Smooth muscle cell (in vitro differentiated cells): ENCODE results near the gene GPC4. TPM values are rescaled to one million over a fixed set of nuclear protein-coding genes. Genes with fewer than 3 reads are reported as not detected.

ENCODE experiments used
- DNase-seq: peaks from one replicate; lab custom pipeline; 2025; ENCODE audit not compliant: unreplicated experiment; lab: John Stamatoyannopoulos, UW
- H2AFZ ChIP-seq: fragments of 200-600 bp; sonication (generic); 2 replicates; pipeline ENCODE4 v1.6.0; 2016; ENCODE audit warnings: antibody characterized with exemption, low read depth, mild to moderate bottlenecking
- H3F3A ChIP-seq: fragments of 200-600 bp; sonication (generic); 2 replicates; pipeline ENCODE4 v1.6.0; 2017; ENCODE audit warnings: antibody characterized with exemption, low read depth
- H3K27ac ChIP-seq: fragments of 200-600 bp; sonication (generic); 2 replicates; pipeline ENCODE4 v1.5.1; 2016; ENCODE audit warnings: low read depth, mild to moderate bottlenecking
- H3K27me3 ChIP-seq: fragments of 200-600 bp; sonication (generic); 2 replicates; pipeline ENCODE4 v1.6.1; 2016; ENCODE audit warnings: low read depth, mild to moderate bottlenecking
- H3K36me3 ChIP-seq: fragments of 200-600 bp; sonication (generic); 2 replicates; pipeline ENCODE4 v1.5.1; 2016; ENCODE audit warnings: low read depth
- H3K4me1 ChIP-seq: fragments of 200-600 bp; sonication (generic); 2 replicates; pipeline ENCODE4 v1.5.1; 2016; ENCODE audit warnings: low read depth
- H3K4me2 ChIP-seq: fragments of 200-600 bp; sonication (generic); 2 replicates; pipeline ENCODE4 v1.6.0; 2016; ENCODE audit warnings: mild to moderate bottlenecking
- H3K4me3 ChIP-seq: fragments of 200-600 bp; sonication (generic); 2 replicates; pipeline ENCODE4 v1.5.1; 2016; ENCODE audit warnings: mild to moderate bottlenecking
- H3K79me2 ChIP-seq: fragments of 200-600 bp; sonication (generic); 2 replicates; pipeline ENCODE4 v1.6.0; 2016; ENCODE audit warnings: low read depth, mild to moderate bottlenecking
- H3K9ac ChIP-seq: fragments of 200-600 bp; sonication (generic); 2 replicates; pipeline ENCODE4 v1.6.0; 2016; ENCODE audit warnings: low read depth
- H3K9me3 ChIP-seq: fragments of 200-600 bp; sonication (generic); replicated peaks from 2 replicates; pipeline ENCODE4 v1.5.1; 2016; ENCODE audit warnings: low read depth
- H4K20me1 ChIP-seq: fragments of 200-600 bp; sonication (generic); 2 replicates; pipeline ENCODE4 v1.6.0; 2016; ENCODE audit warnings: low read depth
- WGBS: methylation state at CpG from one replicate; pipeline ENCODE4 v1.1.7; 2016; ENCODE audit warnings: low lambda C conversion rate; 5-methylcytosine and 5-hydroxymethylcytosine counted together
- polyA plus RNA-seq: library from polyadenylated mRNA; unstranded; fragments of >200 nt; fragmentation: Nextera tagmentation; extraction: Ambion mirVana; gene quantifications from 2 replicates; pipeline ENCODE4 v1.2.1, GENCODE V29; 2016
- total RNA-seq: library from RNA; depleted of rRNA; stranded (reverse); fragments of >200 nt; gene quantifications from 2 replicates; pipeline ENCODE4 v1.2.3, GENCODE V29; 2014
- TF ChIP-seq, protein P1 (sequence below): fragments of 200-600 bp; sonication (generic); IDR thresholded peaks from 2 replicates; pipeline ENCODE4 v1.5.1; 2017; ENCODE audit warnings: borderline replicate concordance, mild to moderate bottlenecking, antibody characterized with exemption; ENCODE audit not compliant: insufficient read depth, poor library complexity, severe bottlenecking

GPC4 gene
- total RNA-seq (32.7 and 36.4 TPM in 2 replicates), polyA plus RNA-seq (33.4 and 36.7 TPM in 2 replicates)

DNA sequence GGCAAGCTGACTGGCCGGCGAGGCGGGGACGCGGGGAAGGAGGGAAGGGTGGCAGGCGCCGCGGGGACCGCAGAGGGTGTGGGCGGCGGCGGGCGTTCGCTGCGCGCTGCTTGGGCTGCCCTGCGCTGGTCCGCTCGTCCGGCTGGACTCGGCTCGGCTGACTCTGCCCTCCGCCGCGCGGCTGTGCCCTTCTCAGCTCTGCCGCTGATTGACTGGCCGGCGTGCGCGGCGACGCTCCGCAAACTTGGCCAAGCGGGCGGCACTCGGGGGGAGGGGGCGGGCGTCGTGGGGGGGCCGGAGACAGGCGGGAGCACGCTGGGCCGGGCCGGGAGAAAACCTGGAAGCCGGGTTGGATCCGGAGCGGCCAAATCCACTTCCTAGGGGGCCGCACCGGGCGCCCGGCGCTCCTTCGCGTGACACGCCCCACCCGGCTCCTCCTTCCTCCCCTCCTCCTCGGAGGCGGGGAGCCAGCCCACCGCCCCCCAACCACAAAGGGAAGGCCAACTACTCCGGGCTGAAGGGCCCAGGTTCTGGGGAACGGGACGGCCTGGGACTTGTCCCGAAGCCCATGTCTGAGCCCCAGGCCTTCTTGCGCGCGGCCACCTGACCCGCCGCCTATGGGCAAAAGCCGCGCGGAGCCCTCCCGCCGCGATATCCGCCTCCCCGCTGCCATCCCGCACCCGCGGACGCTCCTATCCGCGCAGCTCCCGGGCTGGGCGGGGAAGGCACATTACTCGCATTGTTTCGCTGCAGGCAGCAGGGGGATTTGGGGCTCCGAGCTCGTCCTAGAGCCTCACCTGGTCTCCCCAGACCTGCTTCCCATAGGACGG lies at the start of gene GPC4:
Gene GPC4 (minus strand): TSS at position 214 of the 830 bp plus-strand sequence. CDS start 524 bp downstream, outside the sequence.
- peak within 1 kb of the TSS; percentile 60 for H2AFZ ChIP-seq

DNA sequence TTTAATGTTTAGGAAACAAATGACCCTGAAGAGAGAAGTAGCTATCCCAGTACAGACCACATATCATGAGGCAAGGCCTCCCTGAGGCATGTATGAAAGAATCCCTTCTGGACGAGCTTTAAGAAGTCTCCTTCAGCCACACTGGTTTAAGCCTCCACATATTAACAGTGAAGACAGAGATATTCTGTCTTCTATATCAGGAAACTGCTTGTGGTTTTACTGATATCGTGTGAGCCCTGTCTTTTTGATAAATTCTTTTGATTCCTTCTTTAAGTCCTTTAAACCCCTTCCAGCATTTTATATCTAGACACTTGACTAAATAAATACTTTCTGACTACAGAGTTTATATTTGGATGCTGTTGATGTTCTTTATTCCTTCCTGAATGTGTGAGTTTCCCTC lies 45.9 kb upstream of the GPC4 start:
- Histone ChIP-seq H3K27me3 (no peaks in the 10 kb centered on the region), H3K4me1 (no peaks in the 10 kb centered on the region), H4K20me1 (no peaks in the 10 kb centered on the region), H3F3A (no peaks in the 10 kb centered on the region), H3K4me3 (no peak overlapping the region), H3K36me3 (no peaks in the 10 kb centered on the region), H3K79me2 (no peaks in the 10 kb centered on the region), H3K9ac (no peak overlapping the region), H3K27ac (no peak overlapping the region), H3K9me3 (no peaks in the 10 kb centered on the region), H3K4me2 (no peak overlapping the region), H2AFZ (no peak overlapping the region)
- TF ChIP-seq, protein P1, sequence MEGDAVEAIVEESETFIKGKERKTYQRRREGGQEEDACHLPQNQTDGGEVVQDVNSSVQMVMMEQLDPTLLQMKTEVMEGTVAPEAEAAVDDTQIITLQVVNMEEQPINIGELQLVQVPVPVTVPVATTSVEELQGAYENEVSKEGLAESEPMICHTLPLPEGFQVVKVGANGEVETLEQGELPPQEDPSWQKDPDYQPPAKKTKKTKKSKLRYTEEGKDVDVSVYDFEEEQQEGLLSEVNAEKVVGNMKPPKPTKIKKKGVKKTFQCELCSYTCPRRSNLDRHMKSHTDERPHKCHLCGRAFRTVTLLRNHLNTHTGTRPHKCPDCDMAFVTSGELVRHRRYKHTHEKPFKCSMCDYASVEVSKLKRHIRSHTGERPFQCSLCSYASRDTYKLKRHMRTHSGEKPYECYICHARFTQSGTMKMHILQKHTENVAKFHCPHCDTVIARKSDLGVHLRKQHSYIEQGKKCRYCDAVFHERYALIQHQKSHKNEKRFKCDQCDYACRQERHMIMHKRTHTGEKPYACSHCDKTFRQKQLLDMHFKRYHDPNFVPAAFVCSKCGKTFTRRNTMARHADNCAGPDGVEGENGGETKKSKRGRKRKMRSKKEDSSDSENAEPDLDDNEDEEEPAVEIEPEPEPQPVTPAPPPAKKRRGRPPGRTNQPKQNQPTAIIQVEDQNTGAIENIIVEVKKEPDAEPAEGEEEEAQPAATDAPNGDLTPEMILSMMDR = no peak
- 53% methylated on average over 2 of the region's 2 CpGs for WGBS
- no peak for DNase-seq

More for the DNA sequence above, at the start of gene GPC4:
- Histone ChIP-seq H3K4me2 (peak within 1 kb of the TSS; percentile 82), H3K4me3 (peak within 1 kb of the TSS; percentile 56), H3K4me1 (no peaks in the 10 kb centered on the region), H3K9me3 (no peaks in the 10 kb centered on the region), H3K79me2 (peaks cover 5% of the 10 kb centered on the region), H3K36me3 (no peaks in the 10 kb centered on the region), H4K20me1 (peaks cover 6% of the 10 kb centered on the region), H3F3A (no peaks in the 10 kb centered on the region), H3K27ac (no peak within 1 kb of the TSS), H3K27me3 (no peaks in the 10 kb centered on the region), H3K9ac (peak within 1 kb of the TSS; percentile 51)
- TF ChIP-seq, protein P1 = no peak
- WGBS = 40% methylated on average over 26 of the region's 90 CpGs
- DNase-seq = peak; percentile 7

DNA sequence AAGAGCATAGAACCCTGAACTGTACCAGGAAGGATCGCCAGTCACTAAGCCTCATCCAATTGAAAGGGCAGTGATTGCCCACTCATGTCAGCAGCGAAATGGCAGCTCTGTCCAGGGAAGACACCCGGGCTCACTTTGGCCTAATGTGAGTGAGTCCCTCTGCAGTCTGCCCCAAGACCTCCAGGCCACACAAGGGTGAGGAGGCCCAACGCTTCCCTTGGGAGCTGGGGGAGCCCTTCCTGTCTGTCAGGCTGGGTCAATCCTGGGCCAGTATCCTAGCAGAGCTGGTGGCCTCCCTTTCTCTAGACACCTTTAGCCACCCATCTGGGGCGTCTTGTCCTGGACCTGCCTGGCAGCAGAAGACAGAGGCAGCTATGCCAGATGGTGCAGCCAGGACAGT lies 39.6 kb upstream of the GPC4 start:
- Histone ChIP-seq H3K27me3 (no peaks in the 10 kb centered on the region), H3K27ac (no peak overlapping the region), H2AFZ (no peak overlapping the region), H3K4me3 (no peak overlapping the region), H3K79me2 (no peaks in the 10 kb centered on the region), H3K4me1 (no peaks in the 10 kb centered on the region), H4K20me1 (no peaks in the 10 kb centered on the region), H3F3A (no peaks in the 10 kb centered on the region), H3K4me2 (no peak overlapping the region), H3K9me3 (no peaks in the 10 kb centered on the region), H3K36me3 (no peaks in the 10 kb centered on the region), H3K9ac (no peak overlapping the region)
- 65% methylated on average over 5 of the region's 5 CpGs for WGBS
- TF ChIP-seq, protein P1 = no peak
- no peak for DNase-seq
